T-helper 2 cell (primary cell): ENCODE data around the gene NUDT14.

ENCODE experiments used
- DNase-seq, 5 experiments: peaks; one replicate each; pipeline versions ENCODE4 v3.0.0 to v3.0.0-alpha.2; 2012 to 2022

Gene NUDT14

GRCh38 chr14:105173901-105174894, 6.9 kb downstream of the NUDT14 start:
- peak in 2 of 5 experiments; percentile 51 to 60 for DNase-seq

GRCh38 chr14:105173145-105173544, 8.0 kb downstream of the NUDT14 start:
- DNase-seq: no peak

- no peak for DNase-seq
Observed at GRCh38 chr14:105172476-105172875, 8.6 kb downstream of the NUDT14 start.

DNA sequence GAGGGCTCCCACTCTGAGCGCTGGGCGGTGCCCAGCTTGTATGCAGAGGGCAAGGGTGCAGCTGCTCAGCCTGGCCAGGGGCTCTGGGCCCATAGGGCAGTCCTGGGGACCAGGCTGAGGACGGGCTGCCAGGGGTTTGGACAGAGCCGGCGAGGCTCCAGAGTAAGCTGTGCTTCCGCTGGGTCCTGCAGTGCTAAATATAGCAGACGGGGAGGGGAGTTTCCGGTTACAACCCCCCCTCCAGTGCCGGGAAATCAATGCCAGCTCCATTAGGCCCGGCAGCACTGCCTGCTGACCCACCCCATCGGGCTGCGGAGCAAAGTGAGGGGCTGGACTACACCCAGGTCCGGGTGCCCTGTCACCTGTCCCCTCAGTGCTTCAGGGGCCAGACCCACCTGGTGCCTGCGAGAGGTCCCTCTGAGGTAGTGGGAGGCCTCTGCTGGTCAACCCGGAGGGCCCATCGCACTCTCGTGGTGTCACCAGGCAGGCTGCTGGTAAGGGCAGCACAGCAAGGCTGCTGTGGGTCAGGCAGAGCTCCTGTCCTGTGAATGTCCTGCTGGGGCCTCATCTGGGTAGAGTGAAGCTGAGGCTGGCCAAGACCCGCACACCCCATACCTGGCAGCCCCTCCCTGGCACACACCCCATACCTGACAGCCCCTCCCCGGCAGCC, 10.0 kb downstream of the NUDT14 start:
- no peak for DNase-seq

DNA sequence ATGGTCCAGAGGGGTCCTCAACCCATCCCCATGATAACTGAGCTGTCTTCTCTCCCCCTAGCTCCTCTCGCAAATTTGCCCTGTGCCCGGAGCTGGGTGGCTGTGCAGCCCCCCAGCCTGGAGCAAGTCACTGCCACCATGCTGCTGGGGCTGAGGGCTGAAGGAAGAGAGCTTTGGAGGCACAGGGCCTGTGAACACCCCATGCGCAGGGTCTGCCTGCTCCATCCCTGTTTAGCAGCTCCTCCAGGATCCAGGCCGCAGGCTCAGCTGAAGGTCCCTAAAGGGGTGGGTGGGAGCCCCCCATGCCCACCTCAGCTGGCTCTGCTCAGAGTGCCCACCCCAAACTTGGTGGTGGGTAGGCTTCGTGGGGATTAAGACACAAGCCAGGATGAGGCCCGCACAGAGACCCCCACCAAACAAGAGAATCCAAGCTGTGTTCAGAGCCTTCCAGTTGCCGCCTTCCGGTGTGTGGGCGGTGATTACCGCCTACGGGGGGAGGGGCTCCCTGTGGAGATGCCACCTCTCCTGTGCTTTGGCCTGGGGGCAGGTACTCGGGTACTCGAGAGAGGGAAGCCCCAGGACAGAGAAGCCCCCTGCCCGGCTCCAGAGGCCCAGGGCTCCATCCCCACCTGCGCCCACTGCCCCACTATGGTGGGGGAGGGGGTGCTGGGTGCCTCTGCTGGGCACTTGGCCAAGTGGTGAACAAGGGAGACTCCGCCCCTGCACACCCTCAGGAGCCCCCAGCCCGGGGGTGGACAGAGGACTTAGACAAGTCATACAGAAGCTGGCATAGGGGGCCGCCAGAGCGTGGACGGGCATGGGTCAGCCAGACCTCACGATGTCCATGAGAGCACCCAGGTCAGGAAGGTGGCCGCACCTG, 11.1 kb downstream of the NUDT14 start:
- no peak for DNase-seq

- DNase-seq: no peak
Observed at GRCh38 chr14:105168979-105169507, 12.1 kb downstream of the NUDT14 start.

- DNase-seq: peak; percentile 28 to 60 (median 31)
Observed at GRCh38 chr14:105168496-105168978, 12.6 kb downstream of the NUDT14 start, which contains the start of gene JAG2. Gene JAG2 (minus strand): TSS chr14:105168776. CDS start chr14:105168420, 356 bp downstream.

DNA sequence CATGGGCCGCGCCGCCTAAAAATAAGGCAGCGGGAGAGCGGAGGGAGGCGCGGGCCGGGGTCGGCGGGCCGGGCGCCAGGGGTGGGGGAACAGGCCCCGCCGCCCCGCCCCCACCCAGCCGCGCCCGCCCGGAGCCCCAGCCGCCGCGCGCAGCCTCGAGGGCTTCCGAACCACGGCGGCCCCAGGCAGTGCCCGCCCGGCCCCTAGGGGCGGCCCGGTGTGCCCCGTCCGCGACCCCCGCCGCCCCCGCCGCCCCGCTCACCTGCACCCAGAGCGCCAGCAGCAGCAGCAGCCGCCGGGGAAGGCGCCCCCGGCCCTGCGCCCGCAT, 13.1 kb downstream of the NUDT14 start:
- DNase-seq: no peak

- no peak for DNase-seq
Observed at GRCh38 chr14:105167303-105168092, 13.6 kb downstream of the NUDT14 start.

DNA sequence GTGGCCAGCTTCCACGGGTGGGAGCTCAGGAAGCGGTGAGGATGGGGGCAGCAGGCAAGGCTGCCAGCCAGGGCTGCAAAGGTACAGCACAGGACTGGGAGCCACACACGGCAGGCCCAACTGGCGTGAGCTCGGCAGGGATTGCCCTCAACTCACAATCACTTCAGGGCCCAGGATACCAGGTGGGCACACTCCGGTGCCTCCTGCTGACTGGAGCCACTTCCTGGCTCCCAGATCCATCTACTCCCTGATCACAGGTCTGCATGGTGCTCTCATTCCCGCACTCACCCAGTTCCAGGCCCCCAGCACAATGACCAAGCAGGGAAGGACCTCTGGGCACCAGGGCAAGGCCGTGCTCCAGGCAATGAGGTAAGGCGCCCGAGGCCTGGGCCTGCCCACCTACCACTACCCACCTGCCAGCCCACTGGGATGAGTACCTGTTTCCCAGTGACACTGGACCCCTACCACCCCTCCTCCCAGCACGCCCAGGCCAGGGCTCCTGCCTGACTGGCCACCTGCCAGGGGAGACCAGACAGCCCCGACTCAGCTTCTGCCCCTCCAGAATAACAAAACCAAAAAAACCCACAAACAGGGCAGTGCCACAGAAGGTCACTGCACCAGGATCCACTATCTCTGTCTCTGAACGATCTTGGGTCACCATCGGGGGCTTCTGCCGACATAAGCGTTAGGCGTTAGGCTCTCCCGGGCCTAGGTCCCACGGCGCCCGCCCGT, 14.4 kb downstream of the NUDT14 start:
- no peak for DNase-seq

DNA sequence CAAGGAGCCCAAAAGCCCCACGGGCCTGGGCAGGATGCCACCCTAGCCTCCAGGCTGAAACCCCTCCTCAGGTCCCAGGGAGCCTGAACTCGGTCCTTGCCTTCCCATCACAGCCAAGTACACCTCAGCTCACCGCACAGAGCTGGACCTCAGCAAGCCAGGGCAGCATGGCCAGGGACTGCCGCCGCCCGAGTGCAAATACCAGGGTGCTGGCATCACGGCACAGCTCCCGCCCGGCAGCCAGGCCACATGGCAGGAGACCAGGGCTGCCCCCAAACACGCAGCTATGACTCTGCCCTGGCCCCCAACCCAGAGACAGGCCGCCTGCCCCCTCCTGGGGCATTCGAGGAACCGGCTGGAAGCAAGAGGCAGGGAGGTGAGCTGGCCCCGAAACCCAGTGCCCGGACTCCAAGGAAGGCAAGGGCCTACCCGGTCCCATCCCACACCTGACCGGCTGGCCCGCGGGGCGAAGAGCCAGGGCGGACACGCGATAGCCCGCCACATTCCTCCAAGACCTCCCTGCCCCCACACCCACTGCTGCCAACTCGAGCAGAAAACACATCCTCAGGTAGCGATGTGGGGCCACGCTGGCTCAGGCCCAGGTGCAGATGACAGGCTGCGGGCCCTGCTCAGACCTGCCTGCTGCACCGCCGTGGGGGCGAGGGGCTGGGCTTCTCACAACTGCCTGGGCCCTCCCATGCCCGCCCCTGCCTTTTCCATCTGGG, 15.2 kb downstream of the NUDT14 start:
- no peak for DNase-seq

DNA sequence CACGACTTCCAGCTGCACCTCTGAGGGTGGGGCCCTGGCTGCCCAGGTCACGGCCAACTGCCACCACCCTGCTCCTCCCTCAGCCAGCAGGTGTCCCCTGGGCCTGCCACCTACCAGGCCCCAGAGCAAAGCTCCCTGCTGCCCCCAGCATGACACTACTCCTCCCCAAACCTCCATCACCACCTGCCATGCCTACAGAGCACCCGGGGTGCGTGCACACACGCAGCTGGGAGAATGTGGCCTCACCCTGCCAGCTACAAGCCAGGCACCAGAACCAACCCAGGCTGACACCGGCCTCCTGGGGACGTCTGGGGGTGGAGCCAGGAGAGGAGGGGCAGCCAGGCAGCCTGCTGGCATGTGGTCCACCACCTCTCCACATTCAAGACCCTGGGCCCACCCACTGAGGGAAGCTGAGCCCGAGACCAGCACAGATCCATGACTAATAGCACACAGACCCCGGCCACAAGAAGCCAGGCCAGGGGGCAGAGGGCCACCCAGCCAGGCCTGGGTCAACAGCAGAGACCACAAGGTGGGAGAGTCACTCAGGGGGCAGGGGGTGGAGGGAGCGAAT, 15.9 kb downstream of the NUDT14 start:
- no peak for DNase-seq

DNA sequence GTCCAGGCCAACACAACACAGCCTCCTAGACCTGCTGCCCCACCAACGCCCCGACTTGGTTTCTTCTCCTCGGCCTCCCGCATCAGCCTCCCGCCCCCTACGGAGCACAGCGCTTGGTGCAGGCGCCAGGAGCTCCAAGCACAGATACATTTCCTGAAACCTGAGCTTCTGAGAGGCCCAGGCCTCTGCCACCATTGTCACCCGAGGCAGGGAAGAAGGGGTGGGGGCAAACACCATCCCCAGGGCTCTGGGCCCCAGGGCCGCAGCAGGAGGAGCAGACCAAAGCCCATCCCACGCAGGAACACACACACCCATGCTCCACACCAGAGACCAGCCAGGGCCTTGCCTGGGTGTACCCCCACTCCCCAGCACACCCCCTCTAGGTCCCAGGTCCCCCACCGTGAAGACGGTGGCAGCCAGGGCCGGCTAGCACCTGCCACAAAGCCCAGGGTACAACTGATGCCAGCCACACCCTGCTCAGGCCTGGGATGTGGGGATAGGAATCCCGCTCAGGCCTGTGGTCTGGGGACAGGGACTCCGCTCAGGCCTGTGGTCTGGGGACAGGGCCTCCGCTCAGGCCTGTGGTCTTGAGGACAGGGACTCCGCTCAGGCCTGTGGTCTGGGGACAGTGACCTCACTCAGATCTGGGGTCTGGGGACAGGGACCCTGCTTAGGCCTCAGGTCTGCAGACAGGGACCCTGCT, 17.9 kb downstream of the NUDT14 start:
- no peak for DNase-seq

GRCh38 chr14:105162669-105162979, 18.5 kb downstream of the NUDT14 start:
- no peak for DNase-seq

DNA sequence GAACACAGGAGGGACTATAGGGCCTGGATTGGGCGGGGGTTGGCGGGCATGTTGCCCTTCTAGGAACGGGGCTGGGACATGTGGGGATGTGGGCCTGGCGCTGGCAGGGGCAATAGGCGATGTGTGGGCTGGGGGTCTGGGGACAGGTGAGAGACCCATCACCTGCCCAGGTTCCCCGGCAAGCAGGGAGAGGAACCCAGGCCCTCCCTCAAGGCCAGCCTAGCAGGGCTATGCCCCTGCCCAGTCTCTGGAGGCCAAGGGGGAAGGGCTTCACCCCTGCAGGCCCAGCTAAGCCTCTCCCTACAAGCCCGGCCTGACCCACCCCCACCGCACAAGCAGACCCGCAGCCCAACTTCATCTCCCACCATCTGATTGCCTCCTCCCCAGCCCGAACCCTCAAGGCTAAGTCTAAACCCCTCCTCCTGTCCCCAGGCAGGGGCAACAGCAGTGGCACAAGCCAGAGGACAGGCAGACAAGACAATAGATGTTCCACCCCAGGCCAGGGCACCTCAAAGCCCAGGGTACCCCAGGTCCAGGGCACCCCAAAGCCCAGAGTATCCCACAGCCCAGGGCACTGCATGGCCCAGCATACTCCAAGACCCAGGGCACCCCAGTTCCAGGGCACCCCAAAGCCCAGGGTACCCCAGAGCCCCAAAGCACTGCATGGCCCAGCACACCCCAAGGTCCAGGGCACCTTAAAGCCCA, 19.0 kb downstream of the NUDT14 start:
- no peak for DNase-seq

GRCh38 chr14:105161309-105161708, 19.8 kb downstream of the NUDT14 start:
- DNase-seq: no peak

DNA sequence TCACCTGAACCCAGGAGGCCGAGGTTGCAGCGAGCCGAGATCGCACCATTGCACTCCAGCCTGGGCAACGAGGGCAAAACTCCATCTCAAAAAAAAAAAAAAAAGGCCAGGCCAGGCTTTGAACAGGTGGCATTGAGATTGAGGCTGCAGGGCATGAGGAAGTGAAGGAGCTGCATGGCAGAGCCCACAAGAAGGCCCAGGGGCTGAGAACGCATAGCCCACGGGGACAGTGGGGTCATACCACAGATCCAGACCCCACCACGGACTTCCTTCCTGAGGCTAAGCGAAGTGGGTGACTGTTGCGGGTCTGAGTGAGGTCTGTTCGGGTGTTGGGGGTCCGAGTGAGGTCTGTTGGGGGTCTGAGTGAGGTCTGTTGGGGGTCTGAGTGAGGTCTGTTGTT, 20.3 kb downstream of the NUDT14 start:
- DNase-seq: no peak

- no peak for DNase-seq
Observed at GRCh38 chr14:105159344-105159743, 21.8 kb downstream of the NUDT14 start.

DNA sequence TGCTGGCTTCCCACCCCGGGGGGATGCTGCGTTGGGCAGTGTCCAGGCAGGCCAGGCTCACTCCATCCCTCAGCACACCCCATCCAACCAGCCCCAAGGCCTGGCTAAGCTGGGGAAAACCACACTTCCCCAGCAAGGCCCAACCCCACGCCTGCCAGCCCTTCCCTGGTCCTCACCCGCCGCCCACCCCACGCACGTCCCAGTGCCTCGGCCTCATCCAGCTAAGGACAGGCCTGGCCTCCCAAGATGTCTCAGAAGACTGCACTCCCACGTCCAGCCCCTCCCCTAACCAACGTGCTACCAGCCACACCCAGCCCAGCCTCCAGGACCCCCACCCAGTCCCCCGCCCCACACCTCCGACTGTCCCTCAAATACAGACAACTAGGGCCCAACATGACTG, 22.3 kb downstream of the NUDT14 start:
- no peak for DNase-seq
